ENCODE data around the gene MAP1B. TPM values are rescaled to one million over a fixed set of nuclear protein-coding genes. Genes with fewer than 3 reads are reported as not detected.
A peak's percentile ranks its signal among the peaks of the same experiment; 100 is the strongest.

MAP1B gene
- total RNA-seq, 1 donor from 2014 or later: 0.57 TPM

GRCh38 chr5:72179028-72179815 lies 71.9 kb downstream of the MAP1B start:
- Mint-ChIP-seq H3K4me1 (ENCODE audit: low read depth) (no peaks in the 10 kb centered on the region), H3K4me3 (ENCODE audit: low read depth) (no peak overlapping the region), H3K9me3 (no peaks in the 10 kb centered on the region), H3K27me3 (ENCODE audit: low read depth) (peaks cover 49% of the 10 kb centered on the region), H3K27ac (no peak overlapping the region), H3K36me3 (ENCODE audit: low read depth) (no peaks in the 10 kb centered on the region)
- intact Hi-C loops (cut with micrococcal nuclease): no loop called here
- no peak for DNase-seq (ENCODE audit: low spot score)

DNA sequence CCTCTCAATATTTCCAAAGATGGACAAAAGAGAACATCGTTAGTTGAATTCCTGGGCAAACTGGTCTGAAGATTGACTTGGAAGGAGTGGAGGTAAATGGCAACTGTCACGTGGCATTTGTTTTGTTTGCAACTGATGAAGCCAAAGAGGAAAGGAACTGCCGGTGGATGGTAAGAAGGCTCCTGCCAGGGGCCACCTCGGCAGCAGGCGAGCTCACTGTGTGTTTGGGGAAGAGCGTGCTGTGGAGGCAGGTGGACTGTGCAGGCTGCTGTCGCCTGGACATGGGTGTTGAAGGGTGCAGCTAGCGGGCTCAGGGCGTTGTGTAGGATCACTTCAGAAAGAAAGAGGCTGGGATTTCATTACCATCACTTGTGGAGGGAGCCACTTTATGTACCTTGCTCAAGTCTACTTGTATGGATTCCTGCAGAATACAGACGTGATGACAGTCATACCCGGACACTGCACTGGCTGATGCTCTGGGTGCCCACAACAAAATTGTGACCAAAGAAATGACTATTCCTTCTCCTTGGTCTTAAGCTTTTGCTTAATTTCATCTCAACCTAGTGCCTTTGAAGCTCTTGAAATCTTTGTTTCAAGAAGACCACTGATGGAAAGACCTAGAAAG lies 72.7 kb downstream of the MAP1B start:
- no peak overlapping the region for H3K27ac Mint-ChIP-seq
- no peaks in the 10 kb centered on the region for H3K36me3 Mint-ChIP-seq (ENCODE audit: low read depth)
- no peaks in the 10 kb centered on the region for H3K9me3 Mint-ChIP-seq
- H3K27me3 Mint-ChIP-seq (ENCODE audit: low read depth): peaks cover 55% of the 10 kb centered on the region
- intact Hi-C loops (cut with micrococcal nuclease): no loop called here
- H3K4me3 Mint-ChIP-seq (ENCODE audit: low read depth): no peak overlapping the region
- no peaks in the 10 kb centered on the region for H3K4me1 Mint-ChIP-seq (ENCODE audit: low read depth)
- no peak for DNase-seq (ENCODE audit: low spot score)

DNA sequence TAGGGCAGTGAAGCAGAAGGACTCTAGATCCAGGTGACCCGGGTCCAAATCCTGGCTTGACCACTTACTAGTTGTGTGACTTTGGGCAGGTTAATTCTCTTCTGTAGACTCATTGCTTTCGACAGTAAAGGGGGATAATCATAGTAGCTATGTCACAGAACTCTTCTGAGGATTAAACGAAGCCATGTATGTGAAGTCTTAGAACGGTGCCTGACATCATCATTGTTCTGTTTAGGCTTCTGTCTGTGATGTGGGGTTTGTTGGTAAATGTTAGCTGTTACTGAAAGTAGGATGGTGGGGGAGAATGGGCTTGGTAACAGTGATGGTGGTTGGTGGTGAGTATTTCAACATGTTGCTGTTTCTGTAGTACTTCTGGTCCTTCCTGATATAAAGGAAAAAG lies 73.7 kb downstream of the MAP1B start:
- Mint-ChIP-seq H3K9me3 (no peaks in the 10 kb centered on the region), H3K27me3 (ENCODE audit: low read depth) (peaks cover 56% of the 10 kb centered on the region), H3K4me1 (ENCODE audit: low read depth) (no peaks in the 10 kb centered on the region), H3K27ac (no peak overlapping the region), H3K4me3 (ENCODE audit: low read depth) (no peak overlapping the region), H3K36me3 (ENCODE audit: low read depth) (no peaks in the 10 kb centered on the region)
- intact Hi-C loops (cut with micrococcal nuclease): no loop called here
- DNase-seq (ENCODE audit: low spot score): no peak

DNA sequence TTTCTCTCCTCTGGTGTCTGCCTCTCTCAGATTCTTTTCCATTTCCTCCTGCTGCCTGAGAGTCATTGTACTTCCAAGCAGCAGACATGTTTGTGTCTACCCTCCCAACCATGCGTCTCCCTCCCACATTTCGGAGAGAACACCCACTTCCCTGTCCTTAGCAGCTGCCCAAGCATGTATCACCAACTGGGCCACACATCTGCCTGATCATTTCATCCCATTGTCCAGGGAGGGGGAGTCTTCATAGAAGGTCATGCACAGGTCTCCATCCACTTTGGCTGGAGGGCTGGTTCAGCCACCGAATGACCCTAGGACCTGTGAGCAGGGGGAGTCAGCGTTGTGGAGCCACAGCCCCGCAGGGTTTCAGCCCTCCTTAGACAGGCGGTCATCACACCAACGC lies 75.4 kb downstream of the MAP1B start:
- no peaks in the 10 kb centered on the region for H3K9me3 Mint-ChIP-seq
- H3K4me3 Mint-ChIP-seq (ENCODE audit: low read depth): no peak overlapping the region
- peaks cover 59% of the 10 kb centered on the region for H3K27me3 Mint-ChIP-seq (ENCODE audit: low read depth)
- no peak for DNase-seq (ENCODE audit: low spot score)
- no peaks in the 10 kb centered on the region for H3K4me1 Mint-ChIP-seq (ENCODE audit: low read depth)
- H3K36me3 Mint-ChIP-seq (ENCODE audit: low read depth): no peaks in the 10 kb centered on the region
- intact Hi-C loops (cut with micrococcal nuclease): no loop called here
- H3K27ac Mint-ChIP-seq: no peak overlapping the region

DNA sequence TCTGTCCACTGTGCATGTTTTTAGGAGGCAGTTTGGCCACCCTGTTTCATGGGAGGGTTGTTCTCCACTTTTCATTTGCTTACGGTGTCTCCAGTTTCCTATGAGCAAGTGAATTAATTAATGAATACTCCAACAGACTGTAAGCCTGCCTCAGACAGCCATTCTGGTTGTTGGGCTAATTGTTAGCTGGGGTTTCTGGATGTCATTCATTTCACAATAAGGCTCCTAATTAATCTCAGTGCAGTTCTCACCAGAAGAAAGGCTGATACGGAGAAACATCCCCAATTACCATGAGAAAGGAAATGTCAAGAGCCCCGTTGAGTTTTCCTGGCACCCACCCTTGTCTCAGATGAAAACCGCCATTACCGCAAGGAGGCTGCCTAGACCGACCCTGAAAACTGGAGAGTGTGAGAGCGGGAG lies 75.8 kb downstream of the MAP1B start:
- Mint-ChIP-seq H3K9me3 (no peaks in the 10 kb centered on the region), H3K36me3 (ENCODE audit: low read depth) (no peaks in the 10 kb centered on the region), H3K4me3 (ENCODE audit: low read depth) (no peak overlapping the region), H3K27ac (no peak overlapping the region), H3K4me1 (ENCODE audit: low read depth) (no peaks in the 10 kb centered on the region), H3K27me3 (ENCODE audit: low read depth) (peaks cover 64% of the 10 kb centered on the region)
- intact Hi-C loops (cut with micrococcal nuclease): no loop called here
- no peak for DNase-seq (ENCODE audit: low spot score)

DNA sequence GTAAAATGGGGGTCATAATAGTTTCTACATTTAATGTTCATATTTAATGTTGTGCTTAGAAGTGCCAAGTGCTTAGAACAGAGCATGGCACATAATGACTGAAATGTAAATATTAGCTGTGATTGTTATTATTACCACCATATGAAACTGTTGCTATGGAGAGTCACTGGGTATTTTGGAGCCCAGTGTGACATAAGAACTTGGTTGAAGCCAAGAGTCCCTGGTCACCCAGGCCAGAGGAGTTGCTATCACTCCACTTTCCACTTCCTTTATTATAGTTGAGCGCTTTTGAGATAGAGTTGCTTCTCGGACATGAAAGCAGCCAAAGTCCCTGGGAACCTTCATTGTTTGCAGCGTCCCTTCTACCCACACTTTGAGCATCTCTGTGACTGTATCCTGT lies 77.1 kb downstream of the MAP1B start:
- intact Hi-C loops (cut with micrococcal nuclease): no loop called here
- no peak overlapping the region for H3K4me3 Mint-ChIP-seq (ENCODE audit: low read depth)
- DNase-seq (ENCODE audit: low spot score): no peak
- H3K4me1 Mint-ChIP-seq (ENCODE audit: low read depth): no peaks in the 10 kb centered on the region
- no peaks in the 10 kb centered on the region for H3K36me3 Mint-ChIP-seq (ENCODE audit: low read depth)
- H3K27ac Mint-ChIP-seq: no peak overlapping the region
- no peaks in the 10 kb centered on the region for H3K9me3 Mint-ChIP-seq
- peaks cover 62% of the 10 kb centered on the region for H3K27me3 Mint-ChIP-seq (ENCODE audit: low read depth)

- no peak overlapping the region for H3K27ac Mint-ChIP-seq
- peaks cover 61% of the 10 kb centered on the region for H3K27me3 Mint-ChIP-seq (ENCODE audit: low read depth)
- H3K4me3 Mint-ChIP-seq (ENCODE audit: low read depth): no peak overlapping the region
- no peak for DNase-seq (ENCODE audit: low spot score)
- H3K9me3 Mint-ChIP-seq: no peaks in the 10 kb centered on the region
- H3K4me1 Mint-ChIP-seq (ENCODE audit: low read depth): no peaks in the 10 kb centered on the region
- no peaks in the 10 kb centered on the region for H3K36me3 Mint-ChIP-seq (ENCODE audit: low read depth)
- intact Hi-C loops (cut with micrococcal nuclease): no loop called here
Observed at GRCh38 chr5:72185496-72186329, 78.4 kb downstream of the MAP1B start.

DNA sequence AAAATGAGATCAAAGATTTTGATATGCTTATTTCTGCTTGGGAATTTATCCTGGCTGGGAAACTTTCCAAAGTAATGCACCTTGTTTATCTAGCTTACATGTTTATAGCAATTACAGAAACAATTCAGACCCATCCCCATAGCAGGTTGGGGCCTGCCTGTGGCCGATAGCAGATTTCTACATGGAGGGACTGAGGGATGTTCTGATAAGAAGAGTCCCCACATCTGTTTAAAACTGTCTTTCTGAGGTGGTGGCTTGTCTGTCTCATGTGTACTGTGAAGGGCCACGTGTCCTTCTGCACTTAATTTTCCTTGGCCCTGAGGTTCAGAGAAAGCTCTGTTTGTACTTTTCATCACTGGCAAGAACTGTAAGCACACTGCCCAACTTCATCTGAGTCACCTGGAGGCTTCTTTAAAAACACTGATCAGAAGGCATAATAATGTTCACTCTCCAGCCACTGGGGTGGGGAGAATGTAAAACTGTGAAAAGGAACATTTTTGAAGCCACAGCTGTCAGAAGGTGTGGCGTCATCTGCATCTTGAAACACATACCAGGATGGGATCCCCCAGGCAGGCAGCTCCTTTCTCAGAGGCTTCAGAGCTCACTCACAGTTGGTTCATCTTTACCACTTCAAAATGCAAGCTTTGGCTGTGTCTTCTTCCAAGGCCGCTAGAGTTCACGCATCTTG lies 80.3 kb downstream of the MAP1B start:
- no peak for DNase-seq (ENCODE audit: low spot score)
- H3K36me3 Mint-ChIP-seq (ENCODE audit: low read depth): no peaks in the 10 kb centered on the region
- no peak overlapping the region for H3K27ac Mint-ChIP-seq

GRCh38 chr5:72188166-72188565 lies 80.9 kb downstream of the MAP1B start:
- H3K27ac Mint-ChIP-seq: no peak overlapping the region
- H3K4me1 Mint-ChIP-seq (ENCODE audit: low read depth): no peaks in the 10 kb centered on the region
- no peak for DNase-seq (ENCODE audit: low spot score)
- no peak overlapping the region for H3K4me3 Mint-ChIP-seq (ENCODE audit: low read depth)
- intact Hi-C loops (cut with micrococcal nuclease): no loop called here
- H3K36me3 Mint-ChIP-seq (ENCODE audit: low read depth): no peaks in the 10 kb centered on the region
- H3K9me3 Mint-ChIP-seq: no peaks in the 10 kb centered on the region
- peaks cover 68% of the 10 kb centered on the region for H3K27me3 Mint-ChIP-seq (ENCODE audit: low read depth)

More for the DNA sequence above, 80.3 kb downstream of the MAP1B start:
- H3K9me3 Mint-ChIP-seq: no peaks in the 10 kb centered on the region
- peaks cover 72% of the 10 kb centered on the region for H3K27me3 Mint-ChIP-seq (ENCODE audit: low read depth)
- intact Hi-C loops (cut with micrococcal nuclease): no loop called here
- H3K4me3 Mint-ChIP-seq (ENCODE audit: low read depth): no peak overlapping the region
- no peaks in the 10 kb centered on the region for H3K4me1 Mint-ChIP-seq (ENCODE audit: low read depth)

GRCh38 chr5:72189146-72189545 lies 81.9 kb downstream of the MAP1B start:
- intact Hi-C loops (cut with micrococcal nuclease): no loop called here
- Mint-ChIP-seq H3K27me3 (ENCODE audit: low read depth) (peaks cover 70% of the 10 kb centered on the region), H3K27ac (no peak overlapping the region), H3K36me3 (ENCODE audit: low read depth) (no peaks in the 10 kb centered on the region), H3K4me3 (ENCODE audit: low read depth) (no peak overlapping the region), H3K4me1 (ENCODE audit: low read depth) (no peaks in the 10 kb centered on the region), H3K9me3 (no peaks in the 10 kb centered on the region)
- no peak for DNase-seq (ENCODE audit: low spot score)

DNA sequence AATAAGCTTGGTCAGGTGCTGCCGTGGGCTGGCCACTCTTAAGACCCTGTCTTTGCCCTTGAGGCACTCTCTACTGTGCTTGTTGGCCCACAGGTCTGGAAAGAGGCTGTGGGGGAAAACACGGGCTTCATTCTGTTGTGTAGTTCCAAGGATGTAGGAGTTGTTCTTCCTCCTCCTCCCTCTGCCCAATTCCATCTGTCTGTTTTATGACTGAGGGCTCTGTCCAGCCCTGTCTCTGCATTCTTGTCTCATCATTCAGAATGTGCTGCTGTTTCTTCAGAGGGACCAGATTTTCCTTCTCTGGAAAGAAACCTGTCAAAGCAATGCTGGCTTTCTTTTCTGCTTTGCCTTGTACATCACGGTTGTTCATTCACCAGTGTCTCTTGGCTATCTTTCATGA lies 84.1 kb downstream of the MAP1B start:
- Mint-ChIP-seq H3K4me3 (ENCODE audit: low read depth) (no peak overlapping the region), H3K4me1 (ENCODE audit: low read depth) (peaks cover 9% of the 10 kb centered on the region), H3K9me3 (peaks cover 9% of the 10 kb centered on the region), H3K36me3 (ENCODE audit: low read depth) (no peaks in the 10 kb centered on the region), H3K27me3 (ENCODE audit: low read depth) (peaks cover 74% of the 10 kb centered on the region), H3K27ac (no peak overlapping the region)
- no peak for DNase-seq (ENCODE audit: low spot score)
- intact Hi-C loops (cut with micrococcal nuclease): no loop called here

GRCh38 chr5:72194846-72195245 lies 87.6 kb downstream of the MAP1B start:
- Mint-ChIP-seq H3K9me3 (peaks cover 9% of the 10 kb centered on the region), H3K27ac (no peak overlapping the region), H3K4me1 (ENCODE audit: low read depth) (peaks cover 9% of the 10 kb centered on the region), H3K36me3 (ENCODE audit: low read depth) (no peaks in the 10 kb centered on the region), H3K4me3 (ENCODE audit: low read depth) (peak overlapping the region; percentile 11), H3K27me3 (ENCODE audit: low read depth) (peaks cover 82% of the 10 kb centered on the region)
- peak; percentile 21 for DNase-seq (ENCODE audit: low spot score)
- intact Hi-C loops (cut with micrococcal nuclease): loop anchor here (1.0 kb wide), 1 partner anchor 39 kb away; no protein-coding TSS in a partner anchor

All from activated T-helper 2 cell treated with anti-CD3 and anti-CD28 coated beads, Interferon-gamma antibody, Interleukin-2, Interleukin-4, amounts not matched to agents 10 μg/mL and 5 μg/mL and 100 μg/mL, durations not matched to agents 14 hours and 24 hours and 36 hours (primary cell).